Large intestine (tissue), 3 donors: ENCODE measurements around the gene KIF25. TPM values are rescaled to one million over a fixed set of nuclear protein-coding genes. Genes with fewer than 3 reads are reported as not detected.

Source experiments
- DNase-seq, 2 donors: peaks; one replicate each; pipeline versions ENCODE4 v3.0.0 to v3.0.0-alpha.2; 2013
- H3K27ac ChIP-seq: one replicate; pipeline ENCODE4 v1.5.1; 2013; ENCODE audit warnings: low read length
- H3K27me3 ChIP-seq: 2 replicates; pipeline ENCODE4 v1.6.1; 2013; ENCODE audit warnings: low read length; ENCODE audit not compliant: control insufficient read depth, insufficient read depth
- H3K36me3 ChIP-seq: 2 replicates; pipeline ENCODE4 v1.6.1; 2013; ENCODE audit warnings: low read length; ENCODE audit not compliant: control insufficient read depth, insufficient read depth
- H3K4me1 ChIP-seq: one replicate; pipeline ENCODE4 v1.6.1; 2013; ENCODE audit warnings: low read length; ENCODE audit not compliant: control insufficient read depth, insufficient read depth
- H3K4me3 ChIP-seq: one replicate; pipeline ENCODE4 v1.5.1; 2013; ENCODE audit warnings: low read length
- H3K9me3 ChIP-seq: one replicate; pipeline ENCODE4 v1.6.1; 2013; ENCODE audit warnings: mild to moderate bottlenecking, low read depth, low read length, moderate library complexity; ENCODE audit not compliant: control insufficient read depth
- WGBS: methylation state at CpG from one replicate; pipeline ENCODE4 v1.1.5; 2013; ENCODE audit warnings: low lambda C conversion rate; ENCODE audit not compliant: insufficient coverage; 5-methylcytosine and 5-hydroxymethylcytosine counted together
- polyA plus RNA-seq: library from polyadenylated mRNA; unstranded; fragments of 120-200 nt; gene quantifications from one replicate; pipeline ENCODE4 v1.2.1, GENCODE V29; 2013

The KIF25 gene
- polyA plus RNA-seq, 1 donor = 0.82 TPM

GRCh38 chr6:168090064-168090690, 92.7 kb downstream of the KIF25 start:
- WGBS = no CpG with 5 or more reads among the region's 16 CpGs
- H3K4me1 ChIP-seq = peaks cover 39% of the 10 kb centered on the region
- DNase-seq = no peak

GRCh38 chr6:168090706-168091105, 93.2 kb downstream of the KIF25 start:
- no peaks in the 10 kb centered on the region for H3K27me3 ChIP-seq
- peaks cover 15% of the 10 kb centered on the region for H3K9me3 ChIP-seq
- no peaks in the 10 kb centered on the region for H3K36me3 ChIP-seq
- no peak for DNase-seq
- WGBS = no CpG with 5 or more reads among the region's 17 CpGs
- H3K4me3 ChIP-seq = no peak overlapping the region
- H3K27ac ChIP-seq = no peak overlapping the region
- H3K4me1 ChIP-seq = peaks cover 39% of the 10 kb centered on the region

More at GRCh38 chr6:168090064-168090690, 92.7 kb downstream of the KIF25 start:
- H3K27me3 ChIP-seq = no peaks in the 10 kb centered on the region
- no peaks in the 10 kb centered on the region for H3K36me3 ChIP-seq
- no peak overlapping the region for H3K4me3 ChIP-seq
- H3K9me3 ChIP-seq = peaks cover 15% of the 10 kb centered on the region
- no peak overlapping the region for H3K27ac ChIP-seq

DNA sequence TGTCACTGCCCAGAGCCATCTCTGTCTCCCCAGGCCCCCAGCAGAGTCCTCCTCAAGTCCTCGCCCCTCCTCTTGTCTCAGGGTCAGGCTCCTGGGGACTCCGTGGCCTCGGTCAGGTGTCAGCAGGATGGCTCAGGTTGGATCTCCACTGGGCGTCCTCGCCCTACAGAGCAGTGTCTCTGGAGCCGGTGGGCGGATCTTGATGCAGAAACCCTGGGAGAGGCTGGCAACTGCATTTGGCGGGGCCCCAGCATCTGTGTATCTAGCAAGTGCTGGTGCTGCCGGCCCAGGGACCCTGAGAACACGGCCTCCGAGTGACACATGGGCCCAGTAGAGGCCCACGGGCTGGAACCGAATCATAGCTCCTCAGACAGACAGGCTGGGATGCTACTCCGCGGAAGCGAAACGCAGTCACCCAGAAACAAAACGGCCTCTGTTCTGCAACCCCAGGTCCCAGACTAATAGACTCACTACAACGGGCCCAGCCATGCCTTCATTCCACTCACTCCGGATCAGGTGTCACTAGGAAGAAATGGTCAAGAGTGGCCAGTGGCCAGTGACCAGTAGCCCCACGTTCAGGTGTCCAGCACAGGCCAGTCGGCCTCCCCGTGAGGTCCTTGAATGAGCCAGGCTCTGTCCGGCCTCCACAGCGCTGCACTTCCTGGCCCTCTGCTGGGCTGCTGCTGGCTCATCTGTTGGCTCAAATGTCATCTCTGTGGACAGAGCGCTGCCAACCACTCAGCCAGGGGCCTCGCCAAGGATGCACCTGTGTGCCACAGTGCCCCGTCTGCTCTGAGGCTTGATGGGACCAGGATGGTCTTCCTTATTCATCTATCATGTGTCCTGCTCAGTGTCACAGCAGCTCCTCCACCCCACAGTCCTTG, 94.2 kb downstream of the KIF25 start:
- DNase-seq = no peak

GRCh38 chr6:168092541-168092940, 95.1 kb downstream of the KIF25 start:
- peaks cover 15% of the 10 kb centered on the region for H3K9me3 ChIP-seq
- no peaks in the 10 kb centered on the region for H3K36me3 ChIP-seq
- H3K4me1 ChIP-seq = peaks cover 32% of the 10 kb centered on the region
- no peak for DNase-seq
- no CpG with 5 or more reads among the region's 8 CpGs for WGBS
- no peak overlapping the region for H3K4me3 ChIP-seq
- H3K27ac ChIP-seq = no peak overlapping the region
- H3K27me3 ChIP-seq = no peaks in the 10 kb centered on the region

More for the DNA sequence above, 94.2 kb downstream of the KIF25 start:
- Histone ChIP-seq H3K4me1 (peaks cover 39% of the 10 kb centered on the region), H3K4me3 (no peak overlapping the region), H3K9me3 (peaks cover 15% of the 10 kb centered on the region), H3K27me3 (no peaks in the 10 kb centered on the region), H3K36me3 (no peaks in the 10 kb centered on the region), H3K27ac (no peak overlapping the region)
- no CpG with 5 or more reads among the region's 28 CpGs for WGBS

- peaks cover 27% of the 10 kb centered on the region for H3K4me1 ChIP-seq
- H3K36me3 ChIP-seq = no peaks in the 10 kb centered on the region
- DNase-seq = peak; percentile 67 to 77
- no CpG with 5 or more reads among the region's 12 CpGs for WGBS
- no peak overlapping the region for H3K27ac ChIP-seq
- H3K4me3 ChIP-seq = no peak overlapping the region
- no peaks in the 10 kb centered on the region for H3K27me3 ChIP-seq
- H3K9me3 ChIP-seq = peaks cover 15% of the 10 kb centered on the region
Observed at GRCh38 chr6:168093071-168093505, 95.6 kb downstream of the KIF25 start.

DNA sequence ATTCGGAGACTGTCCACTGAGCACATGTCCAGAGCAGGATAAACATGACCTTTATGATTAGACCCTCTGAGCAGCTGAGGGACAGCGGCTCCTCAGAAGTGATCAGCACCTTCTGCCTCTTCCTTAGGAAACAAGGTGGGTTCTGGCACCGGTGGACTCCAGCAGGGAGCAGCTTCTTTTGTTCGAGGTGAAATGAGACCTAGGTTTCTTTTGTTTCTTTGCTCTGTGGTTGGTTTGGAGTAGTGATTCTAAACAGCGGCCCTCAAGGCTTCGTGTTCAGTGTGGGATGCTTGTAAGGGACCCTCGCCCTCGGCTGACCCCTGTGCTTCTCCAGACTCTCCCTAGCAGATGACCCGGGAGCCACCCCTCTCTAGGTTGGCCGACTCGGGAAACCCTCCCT, 96.2 kb downstream of the KIF25 start:
- peaks cover 23% of the 10 kb centered on the region for H3K4me1 ChIP-seq
- no peak overlapping the region for H3K4me3 ChIP-seq
- H3K27me3 ChIP-seq = no peaks in the 10 kb centered on the region
- no peaks in the 10 kb centered on the region for H3K36me3 ChIP-seq
- no peak overlapping the region for H3K27ac ChIP-seq
- H3K9me3 ChIP-seq = peaks cover 15% of the 10 kb centered on the region
- no peak for DNase-seq
- WGBS = no CpG with 5 or more reads among the region's 11 CpGs

Other genes with a start within 250 kb of the KIF25 start
- 194 TPM for gene AFDN, start 170.8 kb upstream of the KIF25 start, polyA plus RNA-seq
- 5.9 TPM for gene FRMD1, start 81.5 kb downstream of the KIF25 start, polyA plus RNA-seq